ENCODE data around the gene ARHGAP15.

The ARHGAP15 gene

GRCh38 chr2:143356736-143357446 lies 227.7 kb downstream of the ARHGAP15 start:
- H3K4me3 ChIP-seq (ENCODE audit: low read length) = no peak overlapping the region
- TF ChIP-seq ZNF274 (IDR thresholded peaks at IDR 0.05; ENCODE audit: low read depth, low read length) = no peak

- no peak for TF ChIP-seq ZNF274 (IDR thresholded peaks at IDR 0.05; ENCODE audit: low read depth, low read length)
These were observed 228.7 kb downstream of the ARHGAP15 start for GRCh38 chr2:143357966-143358365.

GRCh38 chr2:143361346-143361745 lies 232.1 kb downstream of the ARHGAP15 start:
- no peak overlapping the region for H3K4me3 ChIP-seq (ENCODE audit: low read length)
- TF ChIP-seq ZNF274 (IDR thresholded peaks at IDR 0.05; ENCODE audit: low read depth, low read length) = no peak

More at GRCh38 chr2:143357966-143358365, 228.7 kb downstream of the ARHGAP15 start:
- H3K4me3 ChIP-seq (ENCODE audit: low read length) = no peak overlapping the region

GRCh38 chr2:143371616-143372015 lies 242.4 kb downstream of the ARHGAP15 start:
- no peak overlapping the region for H3K4me3 ChIP-seq (ENCODE audit: low read length)
- TF ChIP-seq ZNF274 (IDR thresholded peaks at IDR 0.05; ENCODE audit: low read depth, low read length) = no peak

GRCh38 chr2:143375384-143375880 lies 246.2 kb downstream of the ARHGAP15 start:
- no peak overlapping the region for H3K4me3 ChIP-seq (ENCODE audit: low read length)
- TF ChIP-seq ZNF274 (IDR thresholded peaks at IDR 0.05; ENCODE audit: low read depth, low read length) = no peak

GRCh38 chr2:143378996-143379395 lies 249.8 kb downstream of the ARHGAP15 start:
- no peak for TF ChIP-seq ZNF274 (IDR thresholded peaks at IDR 0.05; ENCODE audit: low read depth, low read length)
- no peak overlapping the region for H3K4me3 ChIP-seq (ENCODE audit: low read length)

GRCh38 chr2:143379955-143380354 lies 250.7 kb downstream of the ARHGAP15 start:
- no peak overlapping the region for H3K4me3 ChIP-seq (ENCODE audit: low read length)
- no peak for TF ChIP-seq ZNF274 (IDR thresholded peaks at IDR 0.05; ENCODE audit: low read depth, low read length)

GRCh38 chr2:143382573-143382972 lies 253.4 kb downstream of the ARHGAP15 start:
- no peak for TF ChIP-seq ZNF274 (IDR thresholded peaks at IDR 0.05; ENCODE audit: low read depth, low read length)
- H3K4me3 ChIP-seq (ENCODE audit: low read length) = no peak overlapping the region

- H3K4me3 ChIP-seq (ENCODE audit: low read length) = no peak overlapping the region
- TF ChIP-seq ZNF274 (IDR thresholded peaks at IDR 0.05; ENCODE audit: low read depth, low read length) = no peak
These were observed 253.8 kb downstream of the ARHGAP15 start for GRCh38 chr2:143383016-143383415.

- TF ChIP-seq ZNF274 (IDR thresholded peaks at IDR 0.05; ENCODE audit: low read depth, low read length) = no peak
- no peak overlapping the region for H3K4me3 ChIP-seq (ENCODE audit: low read length)
These were observed 254.9 kb downstream of the ARHGAP15 start for GRCh38 chr2:143384111-143384510.

GRCh38 chr2:143390171-143390570 lies 261.0 kb downstream of the ARHGAP15 start:
- no peak for TF ChIP-seq ZNF274 (IDR thresholded peaks at IDR 0.05; ENCODE audit: low read depth, low read length)
- H3K4me3 ChIP-seq (ENCODE audit: low read length) = no peak overlapping the region

GRCh38 chr2:143392358-143392757 lies 263.1 kb downstream of the ARHGAP15 start:
- no peak overlapping the region for H3K4me3 ChIP-seq (ENCODE audit: low read length)
- TF ChIP-seq ZNF274 (IDR thresholded peaks at IDR 0.05; ENCODE audit: low read depth, low read length) = no peak

- TF ChIP-seq ZNF274 (IDR thresholded peaks at IDR 0.05; ENCODE audit: low read depth, low read length) = no peak
- no peak overlapping the region for H3K4me3 ChIP-seq (ENCODE audit: low read length)
These were observed 264.8 kb downstream of the ARHGAP15 start for GRCh38 chr2:143394062-143394461.

GRCh38 chr2:143397884-143398614 lies 268.8 kb downstream of the ARHGAP15 start:
- TF ChIP-seq ZNF274 (IDR thresholded peaks at IDR 0.05; ENCODE audit: low read depth, low read length) = no peak
- H3K4me3 ChIP-seq (ENCODE audit: low read length) = no peak overlapping the region

GRCh38 chr2:143398781-143399180 lies 269.6 kb downstream of the ARHGAP15 start:
- no peak overlapping the region for H3K4me3 ChIP-seq (ENCODE audit: low read length)
- TF ChIP-seq ZNF274 (IDR thresholded peaks at IDR 0.05; ENCODE audit: low read depth, low read length) = no peak

All from GM08714 (cell line).